IMR-90 (cell line): ENCODE data around the gene PBXIP1. TPM values are rescaled to one million over a fixed set of nuclear protein-coding genes. Genes with fewer than 3 reads are reported as not detected.

ENCODE experiments used
- ATAC-seq: fragments of 200-7000 bp; cut with Tn5 transposase; 2 replicates; pipeline ENCODE4 v1.9.1; 2020; ENCODE audit warnings: low read depth, mild to moderate bottlenecking, moderate library complexity
- BruUV-seq: library from RNA; stranded (reverse); fragments of 400-500 nt; replicated peaks from 2 replicates; lab custom pipeline; 2021; lab: Mats Ljungman, UMichigan
- CTCF ChIA-PET: fragments of 300-600 bp; formaldehyde crosslinking; extraction: SDS; loops from one replicate; lab custom pipeline; 2021; ENCODE audit warnings: antibody characterized with exemption; lab: Yijun Ruan, JAX
- POLR2A ChIA-PET: fragments of 300-600 bp; sonication (Branson Sonifier 250); formaldehyde crosslinking; loops from one replicate; lab custom pipeline; 2022; ENCODE audit warnings: antibody characterized with exemption; ENCODE audit not compliant: unreplicated experiment; lab: Charles Lee
- DNase-seq: peaks from one replicate; pipeline ENCODE4 v3.0.0; 2013
- H2AFZ ChIP-seq: replicated peaks from 2 replicates; pipeline ENCODE3; 2013; ENCODE audit warnings: low read length, mild to moderate bottlenecking; ENCODE audit not compliant: poor library complexity
- H2AK5ac ChIP-seq: 2 replicates; pipeline ENCODE4 v1.6.1; 2013; ENCODE audit warnings: low read depth, low read length, inconsistent platforms
- H2AK9ac ChIP-seq: replicated peaks from 2 replicates; pipeline ENCODE3; 2013; ENCODE audit warnings: mild to moderate bottlenecking, low read depth, low read length, moderate library complexity; ENCODE audit not compliant: poor library complexity
- H2BK120ac ChIP-seq: 2 replicates; pipeline ENCODE4 v1.6.1; 2013; ENCODE audit warnings: low read depth, low read length, inconsistent platforms
- H2BK15ac ChIP-seq: 3 replicates; pipeline ENCODE4 v1.6.1; 2013; ENCODE audit warnings: low read depth, low read length, inconsistent platforms
- H2BK20ac ChIP-seq: 2 replicates; pipeline ENCODE4 v1.6.1; 2013; ENCODE audit warnings: low read depth, mild to moderate bottlenecking, inconsistent platforms, low read length, moderate library complexity
- H2BK5ac ChIP-seq: 2 replicates; pipeline ENCODE4 v1.6.1; 2013; ENCODE audit warnings: mild to moderate bottlenecking, low read depth, low read length, inconsistent platforms; ENCODE audit not compliant: poor library complexity, severe bottlenecking
- H3K14ac ChIP-seq: replicated peaks from 2 replicates; pipeline ENCODE4 v1.6.1; 2013; ENCODE audit warnings: low read depth, low read length, inconsistent platforms
- H3K18ac ChIP-seq: 2 replicates; pipeline ENCODE4 v1.6.1; 2013; ENCODE audit warnings: low read depth, low read length, control low read depth
- H3K23ac ChIP-seq: 2 replicates; pipeline ENCODE4 v1.6.1; 2013; ENCODE audit warnings: low read depth, low read length, inconsistent platforms
- H3K27ac ChIP-seq: 2 replicates; pipeline ENCODE4 v1.5.1; 2013; ENCODE audit warnings: mild to moderate bottlenecking, control low read depth, low read length; ENCODE audit not compliant: insufficient read depth
- H3K27me3 ChIP-seq: 2 replicates; pipeline ENCODE4 v1.6.1; 2013; ENCODE audit warnings: low read length; ENCODE audit not compliant: control insufficient read depth, insufficient read depth
- H3K36me3 ChIP-seq: 2 replicates; pipeline ENCODE4 v1.6.1; 2013; ENCODE audit warnings: low read length, mixed read lengths; ENCODE audit not compliant: control insufficient read depth, insufficient read depth
- H3K4ac ChIP-seq: 2 replicates; pipeline ENCODE4 v1.6.1; 2013; ENCODE audit warnings: low read depth, low read length, inconsistent platforms
- H3K4me1 ChIP-seq: 2 replicates; pipeline ENCODE4 v1.6.1; 2013; ENCODE audit warnings: low read length, mixed read lengths; ENCODE audit not compliant: control insufficient read depth, insufficient read depth
- H3K4me2 ChIP-seq: 2 replicates; pipeline ENCODE4 v1.6.1; 2013; ENCODE audit warnings: low read depth, mild to moderate bottlenecking, control low read depth, low read length, moderate library complexity
- H3K4me3 ChIP-seq: 2 replicates; pipeline ENCODE4 v1.5.1; 2013; ENCODE audit warnings: low read depth, mild to moderate bottlenecking, control low read depth, low read length, moderate library complexity; ENCODE audit not compliant: insufficient read depth
- H3K56ac ChIP-seq: 2 replicates; pipeline ENCODE4 v1.6.1; 2013; ENCODE audit warnings: low read length, inconsistent platforms; ENCODE audit not compliant: insufficient read depth; ENCODE audit errors: extremely low read depth
- H3K79me1 ChIP-seq, 2 experiments: 2 replicates each; pipeline ENCODE4 v1.6.1; 2013; ENCODE audit warnings: low read length in 2 of 2, inconsistent platforms in 1 of 2, low read depth in 1 of 2
- H3K9ac ChIP-seq: 2 replicates; pipeline ENCODE4 v1.6.1; 2013; ENCODE audit warnings: low read depth, low read length, control low read depth
- H3K9me1 ChIP-seq: 2 replicates; pipeline ENCODE4 v1.6.1; 2013; ENCODE audit warnings: low read length, inconsistent platforms; ENCODE audit not compliant: insufficient read depth
- H3K9me3 ChIP-seq: 2 replicates; pipeline ENCODE4 v1.6.1; 2013; ENCODE audit warnings: low read length; ENCODE audit not compliant: control insufficient read depth, insufficient read depth
- H4K20me1 ChIP-seq: 2 replicates; pipeline ENCODE4 v1.6.1; 2013; ENCODE audit warnings: low read length, inconsistent platforms; ENCODE audit not compliant: insufficient read depth
- H4K5ac ChIP-seq: 2 replicates; pipeline ENCODE4 v1.6.1; 2013; ENCODE audit warnings: mild to moderate bottlenecking, low read depth, low read length, control low read depth
- H4K8ac ChIP-seq, 2 experiments: 2 replicates each; pipeline ENCODE4 v1.6.1; 2013; ENCODE audit warnings: low read depth in 2 of 2, low read length in 2 of 2, control low read depth in 1 of 2, inconsistent platforms in 1 of 2
- H4K91ac ChIP-seq: 2 replicates; pipeline ENCODE4 v1.6.1; 2013; ENCODE audit warnings: low read depth, low read length, inconsistent platforms; ENCODE audit not compliant: insufficient read depth
- BHLHE40 ChIP-seq: fragments of 150-350 bp; IDR thresholded peaks from 2 replicates; pipeline ENCODE4 v1.6.1; 2016; ENCODE audit warnings: mild to moderate bottlenecking, low read depth, low read length
- CEBPB ChIP-seq: IDR thresholded peaks from 2 replicates; pipeline ENCODE4 v1.6.1; 2012; ENCODE audit warnings: low read depth, low read length, improper control_type of control experiment
- CHD1 ChIP-seq: IDR thresholded peaks from 2 replicates; pipeline ENCODE4 v1.6.1; 2012; ENCODE audit warnings: low read depth, low read length, improper control_type of control experiment
- CTCF ChIP-seq: conservative IDR thresholded peaks from 2 replicates; pipeline ENCODE4 v1.5.1; 2012; ENCODE audit warnings: mild to moderate bottlenecking, low read depth, low read length, improper control_type of control experiment
- FOS ChIP-seq: fragments of 150-350 bp; IDR thresholded peaks from 2 replicates; pipeline ENCODE4 v1.6.1; 2016; ENCODE audit warnings: low read depth, low read length
- MAFK ChIP-seq: IDR thresholded peaks from 2 replicates; pipeline ENCODE4 v1.6.1; 2012; ENCODE audit warnings: low read depth, low read length, improper control_type of control experiment
- MAZ ChIP-seq: IDR thresholded peaks from 2 replicates; pipeline ENCODE4 v1.6.1; 2012; ENCODE audit warnings: low read depth, mild to moderate bottlenecking, low read length, improper control_type of control experiment, moderate library complexity, borderline replicate concordance
- MXI1 ChIP-seq: IDR thresholded peaks from 2 replicates; pipeline ENCODE4 v1.6.1; 2012; ENCODE audit warnings: low read depth, mild to moderate bottlenecking, low read length, moderate library complexity, borderline replicate concordance
- NFE2L2 ChIP-seq: fragments of 150-350 bp; IDR thresholded peaks from 2 replicates; pipeline ENCODE4 v1.6.1; 2016; ENCODE audit warnings: low read depth, mild to moderate bottlenecking, low read length
- POLR2A ChIP-seq: IDR thresholded peaks from 2 replicates; pipeline ENCODE4 v1.6.1; 2012; ENCODE audit warnings: mild to moderate bottlenecking, low read depth, low read length
- RAD21 ChIP-seq: IDR thresholded peaks from 2 replicates; pipeline ENCODE4 v1.6.1; 2012; ENCODE audit warnings: low read length, improper control_type of control experiment
- RCOR1 ChIP-seq: IDR thresholded peaks from 2 replicates; pipeline ENCODE4 v1.6.1; 2012; ENCODE audit warnings: mild to moderate bottlenecking, low read length, improper control_type of control experiment; ENCODE audit not compliant: insufficient replicate concordance
- RFX5 ChIP-seq: IDR thresholded peaks from 2 replicates; pipeline ENCODE4 v1.8.0; 2012; ENCODE audit warnings: low read depth, mild to moderate bottlenecking, low read length, moderate library complexity
- SMC3 ChIP-seq: fragments of 150-350 bp; IDR thresholded peaks from 2 replicates; pipeline ENCODE4 v1.6.1; 2016; ENCODE audit warnings: low read depth, mild to moderate bottlenecking, antibody characterized with exemption, low read length, moderate library complexity
- WGBS, 2 experiments: methylation state at CpG; one replicate each; pipeline versions ENCODE4 v1.1.5 to v1.1.7; 2013; ENCODE audit warnings: missing lambda C conversion rate in 2 of 2; ENCODE audit not compliant: insufficient read length in 1 of 2; ENCODE audit errors: extremely low coverage in 2 of 2; 5-methylcytosine and 5-hydroxymethylcytosine counted together
- dilution Hi-C: fragments of 300-500 bp; cut with HindIII; formaldehyde crosslinking; loops from one replicate; pipeline ENCODE4 v1.14.3; 2018; ENCODE audit warnings: low sequenced_read_pairs; ENCODE audit not compliant: unreplicated experiment
- in situ Hi-C: fragments of 300-500 bp; cut with MboI; formaldehyde crosslinking; loops from 3 replicates; pipeline ENCODE4 v1.14.3; 2019; ENCODE audit warnings: low sequenced_read_pairs, inconsistent platforms, mixed read lengths
- intact Hi-C: fragments of 100-400 bp; cut with micrococcal nuclease; formaldehyde crosslinking; loops from 2 replicates; pipeline ENCODE4 v1.10.0; 2022
- polyA plus RNA-seq, 3 experiments: library from polyadenylated mRNA; depleted of rRNA; stranded (reverse); fragments of >200 nt; gene quantifications; 2 replicates each; pipeline ENCODE4 v1.2.3, GENCODE V29; 2012; ENCODE audit warnings: low replicate concordance in 1 of 3
- total RNA-seq: library from RNA; depleted of rRNA; stranded (reverse); fragments of >200 nt; gene quantifications from 2 replicates; pipeline ENCODE4 v1.2.3, GENCODE V29; 2012
- TF ChIP-seq, protein P1 (sequence below): fragments of 150-350 bp; IDR thresholded peaks from 2 replicates; pipeline ENCODE4 v1.6.1; 2017; ENCODE audit warnings: mild to moderate bottlenecking, antibody characterized with exemption, low read length, low read depth
- TF ChIP-seq, protein P2 (sequence below): fragments of 150-350 bp; IDR thresholded peaks from 2 replicates; pipeline ENCODE4 v1.6.1; 2016; ENCODE audit warnings: low read depth, mild to moderate bottlenecking, low read length, moderate library complexity, borderline replicate concordance

The PBXIP1 gene
- total and polyA plus RNA-seq, 2 of the 4 experiments (the other 2 are of a cell fraction) = 28.3 to 44.2 TPM

DNA sequence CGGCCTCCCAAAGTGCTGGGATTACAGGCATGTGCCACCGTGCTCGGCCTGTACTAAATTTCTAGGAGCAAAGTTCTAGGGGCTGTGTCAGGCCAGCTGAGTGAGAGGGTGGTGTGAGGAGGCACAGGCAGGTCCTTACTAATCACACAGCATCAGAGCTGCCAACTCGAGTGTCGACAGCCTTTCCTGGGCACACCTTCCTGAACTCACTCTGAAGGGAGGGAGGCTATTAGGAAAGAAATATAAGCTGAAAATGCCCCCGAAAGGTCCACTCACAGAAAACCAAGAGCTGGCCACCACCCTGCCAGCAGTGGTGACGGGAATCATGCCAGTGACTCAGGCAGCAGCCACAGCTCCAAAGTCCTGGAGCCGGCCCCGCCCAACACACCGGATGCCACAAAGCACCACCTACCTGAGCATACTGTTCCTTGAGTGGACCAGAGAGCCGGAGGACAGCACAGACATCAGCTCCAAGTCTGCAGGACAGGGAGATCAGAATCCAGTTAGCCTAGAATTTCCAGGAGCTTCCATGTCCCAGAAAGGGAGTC is 23.9 kb downstream of the PBXIP1 start:
- intact Hi-C loops = no loop called here
- TF ChIP-seq CTCF (no peak), SMC3 (no peak), MAZ (no peak), CHD1 (no peak), RCOR1 (no peak), RAD21 (no peak), FOS (no peak), RFX5 (no peak), CEBPB (no peak), POLR2A (no peak), MAFK (no peak), NFE2L2 (no peak), MXI1 (no peak), BHLHE40 (no peak)
- TF ChIP-seq, protein P1, sequence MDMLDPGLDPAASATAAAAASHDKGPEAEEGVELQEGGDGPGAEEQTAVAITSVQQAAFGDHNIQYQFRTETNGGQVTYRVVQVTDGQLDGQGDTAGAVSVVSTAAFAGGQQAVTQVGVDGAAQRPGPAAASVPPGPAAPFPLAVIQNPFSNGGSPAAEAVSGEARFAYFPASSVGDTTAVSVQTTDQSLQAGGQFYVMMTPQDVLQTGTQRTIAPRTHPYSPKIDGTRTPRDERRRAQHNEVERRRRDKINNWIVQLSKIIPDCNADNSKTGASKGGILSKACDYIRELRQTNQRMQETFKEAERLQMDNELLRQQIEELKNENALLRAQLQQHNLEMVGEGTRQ = no peak
- TF ChIP-seq, protein P2, sequence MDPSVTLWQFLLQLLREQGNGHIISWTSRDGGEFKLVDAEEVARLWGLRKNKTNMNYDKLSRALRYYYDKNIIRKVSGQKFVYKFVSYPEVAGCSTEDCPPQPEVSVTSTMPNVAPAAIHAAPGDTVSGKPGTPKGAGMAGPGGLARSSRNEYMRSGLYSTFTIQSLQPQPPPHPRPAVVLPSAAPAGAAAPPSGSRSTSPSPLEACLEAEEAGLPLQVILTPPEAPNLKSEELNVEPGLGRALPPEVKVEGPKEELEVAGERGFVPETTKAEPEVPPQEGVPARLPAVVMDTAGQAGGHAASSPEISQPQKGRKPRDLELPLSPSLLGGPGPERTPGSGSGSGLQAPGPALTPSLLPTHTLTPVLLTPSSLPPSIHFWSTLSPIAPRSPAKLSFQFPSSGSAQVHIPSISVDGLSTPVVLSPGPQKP = no peak
- Histone ChIP-seq H3K14ac (no peak overlapping the region), H2BK15ac (no peak overlapping the region), H3K4ac (no peak overlapping the region), H3K4me2 (no peak overlapping the region), H2AK5ac (no peak overlapping the region), H2AFZ (no peak overlapping the region), H4K91ac (no peak overlapping the region), H4K20me1 (no peaks in the 10 kb centered on the region), H4K8ac (no peak overlapping the region), H3K4me1 (no peaks in the 10 kb centered on the region; the same call in 1 of the 2 replicates), H2BK20ac (no peak overlapping the region), H3K9me3 (no peaks in the 10 kb centered on the region), H4K5ac (no peak overlapping the region), H3K56ac (no peak overlapping the region), H3K27ac (no peak overlapping the region), H2BK5ac (no peak overlapping the region), H2BK120ac (no peak overlapping the region), H3K36me3 (peaks cover 6% of the 10 kb centered on the region), H3K9ac (no peak overlapping the region), H3K79me1 (peaks cover 0 to 14% of the 10 kb centered on the region in 2 experiments; a peak in 2 of 4 replicates), H3K4me3 (no peak overlapping the region), H3K9me1 (peaks cover 7% of the 10 kb centered on the region; the same call in 1 of the 2 replicates), H2AK9ac (no peak overlapping the region), H3K27me3 (no peaks in the 10 kb centered on the region), H3K23ac (no peak overlapping the region), H3K18ac (no peak overlapping the region)
- dilution Hi-C loops = no loop called here
- ChIA-PET CTCF (interaction anchor here (0.6 to 0.7 kb wide), 2 partner anchors 15 to 47 kb away, joined by 3 to 6 read pairs; no protein-coding TSS in a partner anchor), POLR2A (no interaction called here)
- DNase-seq (no peak), ATAC-seq (no peak)
- no TSS peak for BruUV-seq
- in situ Hi-C loops = no loop called here
- 40% methylated on average over 1 of the region's 11 CpGs; no CpG with 5 or more reads in 1 of the 2 experiments for WGBS, 2 experiments
